G401 (cell line): ENCODE data around the gene NCDN. TPM values are rescaled to one million over a fixed set of nuclear protein-coding genes. Genes with fewer than 3 reads are reported as not detected.
A peak's percentile ranks its signal among the peaks of the same experiment; 100 is the strongest.

ENCODE experiments used
- DNase-seq: peaks from one replicate; pipeline ENCODE4 v3.0.0-alpha.2; 2015; ENCODE audit warnings: low spot score
- in situ Hi-C: cut with HindIII; loops from 2 replicates; pipeline ENCODE4 v1.10.0; 2016; ENCODE audit warnings: low sequenced_read_pairs, mixed read lengths
- total RNA-seq: library from RNA; depleted of rRNA; stranded (reverse); fragments of >200 nt; shearing (Covaris generic); gene quantifications from 2 replicates; pipeline ENCODE4 v1.2.3, GENCODE V29; 2014

The NCDN gene
- total RNA-seq, 1 experiment from 2014 or later, result 19.2 TPM

DNA sequence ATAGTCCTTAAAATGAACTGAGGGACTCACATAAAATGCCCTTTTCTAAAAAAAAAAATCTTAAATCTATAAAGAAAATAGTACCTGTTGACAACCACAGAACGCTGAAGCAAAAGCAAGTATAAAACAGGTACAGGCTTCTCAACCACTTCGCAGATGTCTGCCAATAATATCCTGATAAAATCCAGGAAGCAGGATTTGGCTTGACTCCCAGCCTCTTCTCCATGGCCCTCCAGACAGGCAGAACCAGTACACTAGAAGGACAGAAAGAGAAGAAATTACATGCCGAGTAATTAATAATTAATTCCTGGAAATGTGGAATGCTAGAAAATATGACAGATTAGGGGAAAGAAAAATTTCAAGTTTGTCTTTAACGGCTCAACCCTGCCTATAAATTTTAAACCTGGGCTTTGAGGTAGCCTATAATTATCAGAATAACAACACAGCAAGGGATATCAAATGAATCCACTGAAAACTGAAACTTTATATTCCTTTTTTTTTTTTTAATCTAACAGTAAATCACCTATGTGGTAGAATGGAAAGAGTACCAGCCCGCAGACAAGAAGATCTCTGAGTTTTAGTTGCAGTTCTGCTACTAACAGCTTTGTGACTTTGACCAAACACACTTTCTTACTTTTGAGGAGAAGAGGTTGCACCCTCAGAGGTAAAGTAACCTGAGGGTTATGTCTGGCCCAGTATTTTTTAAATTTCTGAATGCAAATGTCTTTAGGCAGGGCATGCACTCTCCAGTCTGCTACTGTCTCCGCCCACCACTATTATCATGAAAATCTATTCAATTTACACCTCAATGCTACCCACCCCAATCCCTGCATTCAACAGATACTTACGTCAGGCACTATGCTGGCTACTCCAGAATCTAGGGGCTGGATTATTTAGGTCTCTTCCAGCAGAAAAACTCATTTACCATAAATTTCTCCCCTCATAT lies 3.1 kb upstream of the NCDN start:
- DNase-seq, result peak; percentile 78
- in situ Hi-C loops, result no loop called here

DNA sequence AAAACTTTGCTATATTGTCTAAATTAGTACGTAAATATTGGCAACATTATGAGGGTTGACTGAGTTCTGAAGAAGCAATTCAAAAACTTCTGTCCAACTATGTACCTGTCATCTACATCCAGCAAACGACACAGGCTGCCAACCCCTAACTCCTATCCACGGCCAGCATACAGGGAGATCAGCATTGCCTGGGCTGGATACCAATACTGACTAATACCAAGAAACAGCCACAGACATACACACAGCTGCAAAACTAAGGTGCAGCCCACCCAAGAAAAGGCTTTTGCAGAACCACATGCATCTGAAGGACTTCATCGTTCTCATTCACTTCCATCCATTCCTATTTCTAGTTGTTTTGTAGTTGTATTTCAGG lies 2.4 kb upstream of the NCDN start:
- in situ Hi-C loops, result no loop called here
- DNase-seq, result no peak

DNA sequence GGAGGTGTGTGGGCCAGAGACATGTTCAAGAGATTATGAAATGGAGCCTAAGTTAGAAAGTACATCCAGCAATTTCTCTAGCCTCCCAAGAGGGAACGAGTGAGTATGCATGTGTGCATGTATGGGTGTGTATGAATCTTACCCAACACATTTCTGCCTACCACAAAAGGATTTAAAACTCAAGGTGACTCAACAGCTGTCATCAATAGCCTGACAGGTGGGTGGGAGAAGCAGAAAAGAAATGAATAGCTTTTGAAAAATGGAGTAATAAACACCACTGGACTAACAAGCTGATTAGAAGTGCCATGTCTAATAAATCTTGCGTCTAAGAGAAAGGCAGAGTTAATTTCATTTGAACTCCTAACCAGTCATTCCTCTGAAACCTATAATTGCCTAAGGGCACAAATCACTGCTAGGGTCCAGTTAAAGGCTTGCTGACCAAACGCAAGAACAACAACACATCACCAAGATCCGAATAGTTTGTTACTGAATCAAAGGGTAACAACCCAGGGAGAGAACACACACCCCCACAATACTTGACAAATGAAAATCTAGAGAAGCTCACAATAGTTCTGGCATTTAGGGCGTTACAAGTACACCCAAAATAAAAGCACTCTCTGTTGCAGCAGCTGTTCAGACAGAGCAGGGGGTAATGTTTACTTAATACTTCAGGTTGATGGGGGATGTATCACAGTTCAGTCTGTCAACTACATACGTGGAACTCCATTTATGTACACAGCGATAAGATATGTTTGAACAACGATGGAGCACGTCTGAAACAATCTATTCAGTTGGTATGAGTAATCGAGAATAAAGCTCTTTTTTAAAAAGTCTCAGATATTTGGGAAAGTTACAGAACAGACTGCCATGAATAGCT lies 1.8 kb upstream of the NCDN start:
- in situ Hi-C loops, result no loop called here
- no peak for DNase-seq

DNA sequence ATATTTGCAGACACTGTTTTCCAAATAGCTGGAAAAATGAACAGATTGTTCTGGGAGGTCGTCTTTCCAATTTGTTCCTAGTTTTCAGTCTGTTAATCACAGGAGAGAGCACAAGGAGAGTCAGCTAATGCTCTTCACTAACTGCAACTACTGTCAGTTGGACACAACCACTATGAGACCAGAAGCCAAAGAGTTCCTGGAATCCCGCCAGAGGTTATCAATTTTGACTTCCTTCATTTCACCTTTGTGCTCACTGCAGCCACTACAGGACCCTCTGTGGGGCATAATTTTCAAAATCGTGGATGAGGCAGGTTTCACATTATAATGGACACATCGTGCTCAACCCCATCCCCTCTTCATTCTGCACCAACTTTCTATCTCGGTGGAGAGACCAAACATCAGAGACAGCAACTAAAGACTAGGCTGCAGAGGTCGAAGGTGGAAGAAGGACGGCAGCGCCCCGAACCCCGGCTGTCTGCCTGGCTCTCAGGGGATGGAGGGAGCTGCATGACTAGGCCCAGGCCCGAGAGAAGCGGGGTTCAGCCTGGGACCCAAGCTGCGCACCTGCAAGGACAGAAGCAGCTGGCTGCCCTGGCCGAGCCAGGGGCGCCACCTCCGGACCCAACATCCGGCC lies 998 bp upstream of the NCDN start:
- in situ Hi-C loops, result no loop called here
- DNase-seq, result no peak

DNA sequence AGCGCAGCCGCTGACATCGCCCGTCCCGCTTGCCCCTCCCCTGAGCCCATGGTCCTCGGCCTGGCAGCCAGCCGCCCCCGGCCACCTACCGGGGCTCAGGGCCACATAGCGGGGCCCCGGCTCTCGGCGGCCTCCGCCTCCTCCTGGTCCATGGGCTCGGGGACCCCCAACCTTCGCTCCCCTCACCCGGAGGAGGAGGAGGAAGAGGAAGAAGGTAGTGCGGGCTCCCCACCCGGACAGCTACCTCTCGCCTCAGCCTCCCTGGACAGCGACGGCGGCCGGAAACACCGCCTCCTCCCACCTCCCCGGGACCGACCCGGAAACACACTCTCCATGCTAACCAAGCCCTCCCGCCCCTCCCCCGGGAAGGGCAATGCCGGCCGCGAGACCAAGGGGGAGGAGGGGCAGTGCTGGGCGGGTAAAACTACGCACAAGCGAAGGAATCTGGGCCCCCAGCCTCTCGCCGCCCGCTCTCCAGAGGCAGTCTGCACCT lies 435 bp upstream of the NCDN start, which contains the start of gene KIAA0319L:
Gene KIAA0319L (minus strand): TSS at position 286 of the 493 bp plus-strand sequence. CDS start 2,912 bp downstream, outside the sequence.
- DNase-seq, result peak; percentile 92
- in situ Hi-C loops, result no loop called here

DNA sequence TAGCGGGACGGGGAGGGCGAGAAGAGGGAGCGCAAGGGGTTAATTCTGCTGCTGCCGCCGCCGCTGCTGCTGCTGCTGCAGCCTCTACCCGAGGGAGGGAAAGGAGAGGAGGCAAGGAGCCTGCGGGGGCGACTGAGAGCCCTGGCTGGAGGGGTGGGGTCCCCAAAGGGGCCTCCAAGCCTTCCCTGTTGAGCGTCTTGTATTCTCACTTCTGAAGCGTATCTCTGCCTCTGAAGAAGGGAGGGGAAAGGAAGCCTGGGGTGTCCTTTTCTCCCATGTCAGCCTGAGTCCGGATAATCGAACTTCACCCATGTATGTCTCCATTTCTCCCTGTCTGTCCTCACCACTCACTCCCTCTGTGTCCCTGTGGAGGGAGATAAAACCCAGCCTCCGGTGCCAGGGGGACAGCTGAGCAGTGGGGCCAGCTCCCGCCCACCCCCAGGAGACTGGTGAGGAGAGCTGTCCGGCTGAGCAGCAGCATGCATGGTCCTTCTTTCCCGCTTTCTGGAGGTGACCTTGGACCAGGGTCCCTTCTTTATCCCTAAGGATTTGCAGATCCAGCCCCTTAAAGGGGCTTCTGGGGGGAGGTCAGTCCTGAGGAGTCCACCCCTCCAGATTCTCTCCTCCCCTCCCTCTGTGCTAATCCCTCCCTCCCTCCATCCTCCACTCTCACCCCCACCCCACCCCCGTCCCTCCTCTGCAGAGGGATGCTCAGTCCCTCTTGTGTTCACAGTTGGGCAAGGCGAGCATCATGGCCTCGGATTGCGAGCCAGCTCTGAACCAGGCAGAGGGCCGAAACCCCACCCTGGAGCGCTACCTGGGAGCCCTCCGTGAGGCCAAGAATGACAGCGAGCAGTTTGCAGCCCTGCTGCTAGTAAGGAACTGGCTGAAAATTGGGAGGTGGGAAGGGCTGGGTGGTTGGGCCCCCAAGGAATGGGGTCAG lies 1.0 kb downstream of the NCDN start:
- DNase-seq, result peak; percentile 61
- in situ Hi-C loops, result no loop called here

DNA sequence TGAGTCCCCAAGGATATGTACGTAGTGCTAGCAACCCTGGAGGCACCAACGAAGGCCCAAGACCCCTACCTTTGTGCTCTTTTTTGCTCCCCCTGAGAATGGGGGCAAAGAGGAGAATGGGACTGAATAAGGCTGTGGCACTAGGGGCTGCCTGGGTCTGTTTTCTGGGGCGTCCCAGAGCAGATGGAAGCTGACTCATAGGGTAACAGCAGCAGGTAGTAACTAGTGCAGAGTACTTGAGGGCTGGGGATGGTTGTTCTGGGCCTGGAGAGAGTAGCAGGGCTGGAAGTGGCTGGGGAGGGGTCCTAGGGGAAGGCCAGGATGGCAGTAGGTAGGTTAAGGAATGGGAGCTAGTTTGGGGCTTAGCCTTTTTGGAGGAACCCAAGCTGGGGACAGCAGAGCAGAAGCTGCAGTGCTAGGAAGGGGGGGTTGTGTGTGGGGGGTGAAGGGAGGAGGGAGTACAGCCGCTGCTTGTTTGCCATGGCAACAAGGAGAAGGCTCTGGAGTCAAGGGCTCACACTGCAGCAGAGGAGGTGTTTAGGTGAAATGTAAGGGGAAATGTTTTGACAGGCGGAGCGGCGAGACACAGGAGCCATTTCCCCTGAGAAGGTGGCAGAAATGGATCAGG lies 1.8 kb downstream of the NCDN start:
- DNase-seq, result peak; percentile 80
- in situ Hi-C loops, result no loop called here

DNA sequence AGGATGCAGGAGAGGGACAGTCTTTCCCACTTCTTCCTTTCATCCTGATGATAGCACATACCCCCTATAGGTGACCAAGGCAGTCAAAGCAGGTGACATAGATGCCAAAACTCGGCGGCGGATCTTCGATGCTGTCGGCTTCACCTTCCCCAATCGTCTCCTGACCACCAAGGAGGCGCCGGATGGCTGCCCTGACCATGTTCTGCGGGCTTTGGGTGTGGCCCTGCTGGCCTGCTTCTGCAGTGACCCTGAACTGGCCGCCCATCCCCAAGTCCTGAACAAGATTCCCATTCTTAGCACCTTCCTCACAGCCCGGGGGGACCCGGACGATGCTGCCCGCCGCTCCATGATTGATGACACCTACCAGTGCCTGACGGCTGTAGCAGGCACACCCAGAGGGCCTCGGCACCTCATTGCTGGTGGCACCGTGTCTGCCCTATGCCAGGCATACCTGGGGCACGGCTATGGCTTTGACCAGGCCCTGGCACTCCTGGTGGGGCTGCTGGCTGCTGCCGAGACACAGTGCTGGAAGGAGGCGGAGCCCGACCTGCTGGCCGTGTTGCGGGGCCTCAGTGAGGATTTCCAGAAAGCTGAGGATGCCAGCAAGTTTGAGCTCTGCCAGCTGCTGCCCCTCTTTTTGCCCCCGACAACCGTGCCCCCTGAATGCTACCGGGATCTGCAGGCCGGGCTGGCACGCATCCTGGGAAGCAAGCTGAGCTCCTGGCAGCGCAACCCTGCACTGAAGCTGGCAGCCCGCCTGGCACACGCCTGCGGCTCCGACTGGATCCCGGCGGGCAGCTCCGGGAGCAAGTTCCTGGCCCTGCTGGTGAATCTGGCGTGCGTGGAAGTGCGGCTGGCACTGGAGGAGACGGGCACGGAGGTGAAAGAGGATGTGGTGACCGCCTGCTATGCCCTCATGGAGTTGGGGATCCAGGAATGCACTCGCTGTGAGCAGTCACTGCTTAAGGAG lies 2.9 kb downstream of the NCDN start:
- in situ Hi-C loops, result loop anchor here (10.0 kb wide), 2 partner anchors 116 to 164 kb away; no protein-coding TSS in a partner anchor
- DNase-seq, result peak; percentile 84

DNA sequence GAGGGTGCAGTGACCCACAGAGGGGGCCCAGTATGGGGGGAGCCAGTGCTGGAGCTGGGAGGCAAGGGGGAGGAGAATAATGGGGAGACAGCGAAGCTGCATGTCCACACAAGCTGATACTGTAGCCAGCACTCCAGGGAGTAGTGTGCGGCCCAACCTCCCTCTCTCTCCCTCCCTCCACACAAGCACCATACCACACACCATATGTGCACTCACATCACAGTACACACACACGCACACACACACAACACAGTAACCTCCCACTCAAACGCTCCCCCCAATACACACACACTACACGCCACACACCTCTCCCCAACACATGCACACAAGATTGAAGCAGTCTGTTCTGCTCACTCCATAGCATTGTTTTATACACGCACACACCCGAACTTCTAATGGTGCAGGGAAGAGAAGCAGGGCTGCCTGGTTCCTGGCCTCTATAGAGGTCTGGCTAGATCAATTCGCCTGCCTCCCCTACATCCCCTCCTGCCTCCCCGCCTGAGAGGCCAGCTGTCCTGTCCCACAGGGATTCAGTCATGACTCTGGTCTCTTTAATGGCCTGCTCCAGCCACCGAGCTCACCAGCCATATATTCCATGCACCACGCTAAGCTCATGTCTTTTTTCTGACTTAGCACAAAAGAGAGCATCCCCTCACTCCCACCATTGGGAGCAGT lies 3.8 kb downstream of the NCDN start:
- in situ Hi-C loops, result loop anchor here (10.0 kb wide), 2 partner anchors 117 to 163 kb away; no protein-coding TSS in a partner anchor
- DNase-seq, result peak; percentile 53

DNA sequence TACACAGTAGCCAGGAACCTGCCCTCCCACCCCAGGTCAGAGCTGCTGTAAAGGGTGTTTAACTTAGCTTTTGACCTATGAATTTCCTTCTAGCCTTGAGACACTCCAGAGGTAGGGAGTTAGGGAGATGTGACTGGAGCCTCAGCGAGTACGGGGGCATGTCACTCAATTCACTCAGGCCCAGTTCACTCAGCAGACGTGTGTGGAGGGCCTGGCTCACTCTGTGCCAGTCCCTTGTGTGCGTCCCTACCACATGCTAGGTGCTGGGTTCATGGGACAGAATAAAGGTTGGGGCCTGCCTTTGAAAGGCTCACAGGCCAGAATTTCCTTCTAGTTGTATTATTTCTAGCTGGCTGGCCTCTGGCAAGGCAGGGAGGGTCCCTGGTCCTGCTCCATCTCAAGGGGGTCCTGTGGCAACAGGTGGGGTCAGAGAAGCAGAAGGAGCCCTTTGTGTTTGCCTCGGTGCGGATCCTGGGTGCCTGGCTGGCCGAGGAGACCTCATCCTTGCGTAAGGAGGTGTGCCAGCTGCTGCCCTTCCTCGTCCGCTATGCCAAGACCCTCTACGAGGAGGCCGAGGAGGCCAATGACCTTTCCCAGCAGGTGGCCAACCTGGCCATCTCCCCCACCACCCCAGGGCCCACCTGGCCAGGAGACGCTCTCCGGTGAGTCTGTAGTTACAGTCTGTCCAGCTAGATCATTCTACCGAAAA lies 4.5 kb downstream of the NCDN start:
- in situ Hi-C loops, result loop anchor here (10.0 kb wide), 2 partner anchors 117 to 163 kb away; no protein-coding TSS in a partner anchor
- no peak for DNase-seq

DNA sequence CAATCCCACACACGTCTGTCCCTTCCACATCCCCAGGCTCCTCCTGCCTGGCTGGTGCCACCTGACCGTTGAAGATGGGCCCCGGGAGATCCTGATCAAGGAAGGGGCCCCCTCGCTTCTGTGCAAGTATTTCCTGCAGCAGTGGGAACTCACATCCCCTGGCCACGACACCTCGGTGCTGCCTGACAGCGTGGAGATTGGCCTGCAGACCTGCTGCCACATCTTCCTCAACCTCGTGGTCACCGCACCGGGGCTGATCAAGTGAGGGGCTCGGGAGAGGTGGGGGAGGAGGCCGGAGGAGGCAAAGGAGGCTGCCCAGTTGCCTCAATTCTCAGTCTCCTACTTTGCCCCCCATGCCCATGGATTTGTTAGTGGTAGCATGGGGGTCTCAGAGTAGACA lies 5.6 kb downstream of the NCDN start:
- DNase-seq, result no peak
- in situ Hi-C loops, result loop anchor here (10.0 kb wide), 2 partner anchors 118 to 162 kb away; no protein-coding TSS in a partner anchor

DNA sequence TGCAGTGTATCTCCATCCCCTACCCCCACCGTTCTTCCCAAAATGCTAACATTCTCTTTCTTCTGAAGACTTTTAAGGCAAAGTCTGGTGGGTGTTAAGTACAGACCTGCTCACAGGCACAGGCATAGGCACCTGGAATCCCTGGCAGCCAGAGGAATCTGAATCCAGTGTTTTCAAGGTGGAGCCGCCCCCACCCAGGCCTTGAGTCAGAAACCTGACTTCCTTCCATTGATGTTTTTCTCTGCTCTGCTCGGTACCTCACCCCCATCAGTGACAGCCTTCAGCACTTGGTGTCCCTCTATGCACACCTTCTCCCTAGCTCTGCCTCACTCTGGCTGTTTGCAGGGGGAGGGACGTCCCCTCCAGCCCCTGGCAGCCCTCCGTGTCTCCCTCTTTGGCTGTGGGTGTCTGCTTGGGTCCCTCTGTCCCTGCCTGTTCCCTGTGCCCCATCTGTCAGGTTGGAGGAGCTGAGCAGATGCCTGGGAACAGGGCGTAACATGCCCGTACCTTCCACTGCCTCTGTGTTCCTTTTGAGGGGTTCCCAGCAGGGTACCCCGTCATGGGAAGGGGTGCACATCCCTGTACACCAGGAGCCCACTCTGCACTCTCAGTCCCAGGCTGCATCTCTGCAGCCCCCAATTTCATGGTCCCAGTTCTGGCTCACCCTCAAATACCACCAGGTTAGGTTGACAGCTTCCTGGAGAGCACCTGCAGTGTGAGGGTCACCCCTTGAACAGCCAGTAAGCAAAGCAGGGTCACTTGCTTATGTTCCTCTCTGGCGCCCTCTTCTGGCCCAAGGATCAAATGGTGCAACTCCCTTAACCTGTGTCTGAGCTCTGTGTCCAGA lies 6.7 kb downstream of the NCDN start:
- in situ Hi-C loops, result loop anchor here (10.0 kb wide), 2 partner anchors 119 to 161 kb away; no protein-coding TSS in a partner anchor
- peak; percentile 79 for DNase-seq

DNA sequence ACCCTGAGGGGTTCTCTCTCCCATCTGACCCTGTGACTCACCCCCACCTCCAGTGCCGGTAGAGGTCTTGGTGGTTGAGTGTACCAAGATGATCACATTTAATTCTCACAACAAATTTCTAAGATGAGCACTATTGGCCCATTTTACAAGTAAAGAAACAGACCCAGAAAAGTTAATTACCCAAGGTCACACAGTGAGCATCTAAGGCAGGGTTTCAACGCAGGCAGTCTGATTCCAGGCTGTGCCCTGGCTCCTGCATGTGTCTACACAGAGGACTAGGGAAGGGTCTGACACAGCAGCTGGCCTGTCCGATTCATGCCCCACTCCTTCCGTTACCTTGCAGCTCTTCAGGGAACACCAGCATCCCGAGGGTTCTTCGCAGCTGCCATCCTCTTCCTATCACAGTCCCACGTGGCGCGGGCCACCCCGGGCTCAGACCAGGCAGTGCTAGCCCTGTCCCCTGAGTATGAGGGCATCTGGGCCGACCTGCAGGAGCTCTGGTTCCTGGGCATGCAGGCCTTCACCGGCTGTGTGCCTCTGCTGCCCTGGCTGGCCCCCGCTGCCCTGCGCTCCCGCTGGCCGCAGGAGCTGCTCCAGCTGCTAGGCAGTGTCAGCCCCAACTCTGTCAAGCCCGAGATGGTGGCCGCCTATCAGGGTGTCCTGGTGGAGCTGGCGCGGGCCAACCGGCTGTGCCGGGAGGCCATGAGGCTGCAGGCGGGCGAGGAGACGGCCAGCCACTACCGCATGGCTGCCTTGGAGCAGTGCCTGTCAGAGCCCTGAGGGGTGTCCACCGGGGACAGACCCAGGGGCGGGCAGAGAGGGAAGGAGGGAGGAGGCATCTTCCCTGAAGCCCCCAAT lies 7.5 kb downstream of the NCDN start:
- in situ Hi-C loops, result loop anchor here (10.0 kb wide), 2 partner anchors 120 to 160 kb away; no protein-coding TSS in a partner anchor
- DNase-seq, result peak; percentile 36
